ENCODE data around the gene LRRC51.

The LRRC51 gene

GRCh38 chr11:72080326-72081183 is at the start of gene LRRC51, which contains the start of gene NUMA1:
LRRC51 (plus strand) TSS chr11:72080850; CDS start chr11:72089084, 8,234 bp downstream.
NUMA1 (minus strand) TSS chr11:72080542; CDS start chr11:72035943, 44,599 bp downstream.
- peak; percentile 98 to 99 for DNase-seq (ENCODE audit: low read depth in 2 of 2)

- no peak for DNase-seq (ENCODE audit: low read depth in 2 of 2)
These were observed 44.0 kb upstream of the LRRC51 start for GRCh38 chr11:72036687-72037086.

- no peak for DNase-seq (ENCODE audit: low read depth in 2 of 2)
These were observed 42.9 kb upstream of the LRRC51 start for GRCh38 chr11:72037554-72038311.

- DNase-seq (ENCODE audit: low read depth in 2 of 2), result no peak
These were observed 42.2 kb upstream of the LRRC51 start for GRCh38 chr11:72038491-72038890.

GRCh38 chr11:72039031-72039855 is 41.4 kb upstream of the LRRC51 start:
- DNase-seq (ENCODE audit: low read depth in 2 of 2), result no peak

GRCh38 chr11:72039856-72040401 is 40.7 kb upstream of the LRRC51 start:
- DNase-seq (ENCODE audit: low read depth in 2 of 2), result no peak

- peak; percentile 51 to 64 for DNase-seq (ENCODE audit: low read depth in 2 of 2)
These were observed 39.9 kb upstream of the LRRC51 start for GRCh38 chr11:72040491-72041363.

GRCh38 chr11:72041364-72042063 is 39.1 kb upstream of the LRRC51 start:
- DNase-seq (ENCODE audit: low read depth in 2 of 2), result peak in 1 of 2 donors; percentile 8

- no peak for DNase-seq (ENCODE audit: low read depth in 2 of 2)
These were observed 38.4 kb upstream of the LRRC51 start for GRCh38 chr11:72042064-72042745.

GRCh38 chr11:72045849-72046248 is 34.8 kb upstream of the LRRC51 start:
- no peak for DNase-seq (ENCODE audit: low read depth in 2 of 2)

GRCh38 chr11:72048766-72049460 is 31.7 kb upstream of the LRRC51 start:
- no peak for DNase-seq (ENCODE audit: low read depth in 2 of 2)

GRCh38 chr11:72058416-72059034 is 22.1 kb upstream of the LRRC51 start:
- no peak for DNase-seq (ENCODE audit: low read depth in 2 of 2)

GRCh38 chr11:72061739-72062396 is 18.8 kb upstream of the LRRC51 start:
- DNase-seq (ENCODE audit: low read depth in 2 of 2), result no peak

- DNase-seq (ENCODE audit: low read depth in 2 of 2), result no peak
These were observed 13.8 kb upstream of the LRRC51 start for GRCh38 chr11:72066855-72067254.

GRCh38 chr11:72067266-72067665 is 13.4 kb upstream of the LRRC51 start:
- no peak for DNase-seq (ENCODE audit: low read depth in 2 of 2)

- DNase-seq (ENCODE audit: low read depth in 2 of 2), result no peak
These were observed 13.0 kb upstream of the LRRC51 start for GRCh38 chr11:72067676-72068075.

GRCh38 chr11:72069200-72069599 is 11.4 kb upstream of the LRRC51 start:
- DNase-seq (ENCODE audit: low read depth in 2 of 2), result no peak

- no peak for DNase-seq (ENCODE audit: low read depth in 2 of 2)
These were observed 10.8 kb upstream of the LRRC51 start for GRCh38 chr11:72069787-72070251.
